Breast epithelium (tissue), 4 donors: Measurements from ENCODE around the gene LRP1. TPM values are rescaled to one million over a fixed set of nuclear protein-coding genes. Genes with fewer than 3 reads are reported as not detected.

Source experiments
- DNase-seq, 2 donors: peaks; one replicate each; pipeline ENCODE4 v3.0.0-alpha.2; 2019; ENCODE audit warnings: low spot score in 2 of 2
- H3K27ac ChIP-seq, 2 donors: fragments of 200-600 bp; sonication (generic) in 1 of 2; one replicate each; pipeline ENCODE4 v1.5.1; 2016 to 2019; ENCODE audit warnings: mild to moderate bottlenecking in 1 of 2
- H3K27me3 ChIP-seq, 2 donors: fragments of 200-600 bp; sonication (generic) in 1 of 2; one replicate each; pipeline versions ENCODE4 v1.5.1 to v1.6.0; 2017 to 2019; ENCODE audit warnings: control low read depth in 1 of 2, mild to moderate bottlenecking in 1 of 2
- H3K36me3 ChIP-seq: fragments of 200-600 bp; one replicate; pipeline ENCODE4 v1.5.1; 2019
- H3K4me1 ChIP-seq, 2 donors: fragments of 200-600 bp; sonication (generic); one replicate each; pipeline ENCODE4 v1.5.1; 2016 to 2019; ENCODE audit warnings: control low read depth in 1 of 2
- H3K4me3 ChIP-seq, 3 donors: fragments of 200-600 bp; sonication (generic); 1 replicate in 2 of 3; 2 replicates in 1 of 3; pipeline ENCODE4 v1.5.1; 2016 to 2019; ENCODE audit warnings: mild to moderate bottlenecking in 3 of 3, moderate library complexity in 2 of 3
- H3K9me3 ChIP-seq, 2 donors: fragments of 200-600 bp; sonication (generic) in 1 of 2; one replicate each; pipeline ENCODE4 v1.5.1; 2016 to 2019; ENCODE audit warnings: control low read depth in 1 of 2
- POLR2A ChIP-seq: fragments of 450-650 bp; IDR thresholded peaks from one replicate; pipeline ENCODE4 v1.6.1; 2016; ENCODE audit warnings: antibody characterized with exemption, mild to moderate bottlenecking, moderate library complexity
- POLR2AphosphoS5 ChIP-seq, 3 donors: sonication (generic); formaldehyde crosslinking; IDR thresholded peaks; one replicate each; pipeline ENCODE4 v1.6.1; 2017; ENCODE audit warnings: antibody characterized with exemption in 3 of 3
- intact Hi-C: fragments of 100-400 bp; cut with DNase I; formaldehyde crosslinking; loops from one replicate; pipeline ENCODE4 v1.15.1; 2023; ENCODE audit warnings: low total_unique reads
- total RNA-seq, 3 donors: library from RNA; depleted of rRNA; stranded (reverse); fragments of >200 nt; gene quantifications; one replicate each; pipeline ENCODE4 v1.1.0, GENCODE V29; 2016
- TF ChIP-seq, protein P1 (sequence below), 3 donors: fragments of 450-650 bp; IDR thresholded peaks; one replicate each; pipeline ENCODE4 v1.5.1; 2016 to 2017; ENCODE audit warnings: antibody characterized with exemption in 3 of 3, mild to moderate bottlenecking in 3 of 3, moderate library complexity in 3 of 3

LRP1 gene
- total RNA-seq, 3 donors from 2014 or later, result 102 to 894 (median 240) TPM

DNA sequence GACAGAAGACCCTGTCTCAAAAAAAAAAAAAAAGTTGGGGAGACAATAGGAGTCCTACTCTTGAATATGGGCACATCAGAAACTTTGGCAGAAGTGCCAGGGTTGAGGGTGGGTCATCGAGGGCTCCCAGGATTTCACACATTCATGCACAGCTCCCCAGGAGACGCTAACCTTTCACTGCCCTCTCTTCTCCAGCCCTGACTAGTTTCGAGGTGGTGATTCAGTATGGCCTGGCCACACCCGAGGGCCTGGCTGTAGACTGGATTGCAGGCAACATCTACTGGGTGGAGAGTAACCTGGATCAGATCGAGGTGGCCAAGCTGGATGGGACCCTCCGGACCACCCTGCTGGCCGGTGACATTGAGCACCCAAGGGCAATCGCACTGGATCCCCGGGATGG is 48.6 kb downstream of the LRP1 start:
- H3K36me3 ChIP-seq, result no peaks in the 10 kb centered on the region
- peak overlapping the region in 1 of 2 donors; percentile 38 for H3K27ac ChIP-seq
- TF ChIP-seq, protein P1, sequence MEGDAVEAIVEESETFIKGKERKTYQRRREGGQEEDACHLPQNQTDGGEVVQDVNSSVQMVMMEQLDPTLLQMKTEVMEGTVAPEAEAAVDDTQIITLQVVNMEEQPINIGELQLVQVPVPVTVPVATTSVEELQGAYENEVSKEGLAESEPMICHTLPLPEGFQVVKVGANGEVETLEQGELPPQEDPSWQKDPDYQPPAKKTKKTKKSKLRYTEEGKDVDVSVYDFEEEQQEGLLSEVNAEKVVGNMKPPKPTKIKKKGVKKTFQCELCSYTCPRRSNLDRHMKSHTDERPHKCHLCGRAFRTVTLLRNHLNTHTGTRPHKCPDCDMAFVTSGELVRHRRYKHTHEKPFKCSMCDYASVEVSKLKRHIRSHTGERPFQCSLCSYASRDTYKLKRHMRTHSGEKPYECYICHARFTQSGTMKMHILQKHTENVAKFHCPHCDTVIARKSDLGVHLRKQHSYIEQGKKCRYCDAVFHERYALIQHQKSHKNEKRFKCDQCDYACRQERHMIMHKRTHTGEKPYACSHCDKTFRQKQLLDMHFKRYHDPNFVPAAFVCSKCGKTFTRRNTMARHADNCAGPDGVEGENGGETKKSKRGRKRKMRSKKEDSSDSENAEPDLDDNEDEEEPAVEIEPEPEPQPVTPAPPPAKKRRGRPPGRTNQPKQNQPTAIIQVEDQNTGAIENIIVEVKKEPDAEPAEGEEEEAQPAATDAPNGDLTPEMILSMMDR (IDR thresholded peaks at IDR 0.05), result no peak
- TF ChIP-seq POLR2AphosphoS5 (IDR thresholded peaks at IDR 0.05) (no peak), POLR2A (no peak)
- H3K4me1 ChIP-seq, result no peaks in the 10 kb centered on the region
- H3K27me3 ChIP-seq, result no peaks in the 10 kb centered on the region
- DNase-seq, result no peak
- no peak overlapping the region for H3K4me3 ChIP-seq
- intact Hi-C loops, result loop anchor here (5.0 kb wide), 1 partner anchor 105 kb away; no protein-coding TSS in a partner anchor
- no peaks in the 10 kb centered on the region for H3K9me3 ChIP-seq

DNA sequence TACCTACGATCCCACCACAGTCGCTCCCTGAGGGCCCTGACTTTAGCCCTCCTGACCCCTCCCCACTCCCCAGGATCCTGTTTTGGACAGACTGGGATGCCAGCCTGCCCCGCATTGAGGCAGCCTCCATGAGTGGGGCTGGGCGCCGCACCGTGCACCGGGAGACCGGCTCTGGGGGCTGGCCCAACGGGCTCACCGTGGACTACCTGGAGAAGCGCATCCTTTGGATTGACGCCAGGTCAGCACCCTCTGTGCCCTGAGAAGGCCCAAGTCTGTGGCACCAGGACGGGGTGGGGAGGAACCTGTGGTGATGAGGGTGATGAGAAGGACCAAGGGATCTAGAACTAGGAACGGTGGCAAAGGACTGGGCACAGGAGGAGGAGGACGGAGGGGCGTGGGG is 49.1 kb downstream of the LRP1 start:
- Histone ChIP-seq H3K27ac (peak overlapping the region in 1 of 2 donors; percentile 38), H3K4me3 (no peak overlapping the region), H3K9me3 (no peaks in the 10 kb centered on the region), H3K4me1 (no peaks in the 10 kb centered on the region), H3K27me3 (no peaks in the 10 kb centered on the region), H3K36me3 (no peaks in the 10 kb centered on the region)
- intact Hi-C loops, result loop anchor here (5.0 kb wide), 1 partner anchor 105 kb away; no protein-coding TSS in a partner anchor
- DNase-seq, result no peak
- no peak for TF ChIP-seq POLR2AphosphoS5 (IDR thresholded peaks at IDR 0.05)
- no peak for TF ChIP-seq POLR2A
- TF ChIP-seq, protein P1 (IDR thresholded peaks at IDR 0.05), result no peak

GRCh38 chr12:57178213-57178612 is 49.9 kb downstream of the LRP1 start:
- Histone ChIP-seq H3K27ac (no peak overlapping the region), H3K4me3 (no peak overlapping the region), H3K4me1 (no peaks in the 10 kb centered on the region), H3K27me3 (no peaks in the 10 kb centered on the region), H3K36me3 (no peaks in the 10 kb centered on the region), H3K9me3 (no peaks in the 10 kb centered on the region)
- intact Hi-C loops, result loop anchor here (5.0 kb wide), 1 partner anchor 106 kb away; no protein-coding TSS in a partner anchor
- TF ChIP-seq, protein P1 (IDR thresholded peaks at IDR 0.05), result no peak
- TF ChIP-seq POLR2A (no peak), POLR2AphosphoS5 (IDR thresholded peaks at IDR 0.05) (no peak)
- no peak for DNase-seq

DNA sequence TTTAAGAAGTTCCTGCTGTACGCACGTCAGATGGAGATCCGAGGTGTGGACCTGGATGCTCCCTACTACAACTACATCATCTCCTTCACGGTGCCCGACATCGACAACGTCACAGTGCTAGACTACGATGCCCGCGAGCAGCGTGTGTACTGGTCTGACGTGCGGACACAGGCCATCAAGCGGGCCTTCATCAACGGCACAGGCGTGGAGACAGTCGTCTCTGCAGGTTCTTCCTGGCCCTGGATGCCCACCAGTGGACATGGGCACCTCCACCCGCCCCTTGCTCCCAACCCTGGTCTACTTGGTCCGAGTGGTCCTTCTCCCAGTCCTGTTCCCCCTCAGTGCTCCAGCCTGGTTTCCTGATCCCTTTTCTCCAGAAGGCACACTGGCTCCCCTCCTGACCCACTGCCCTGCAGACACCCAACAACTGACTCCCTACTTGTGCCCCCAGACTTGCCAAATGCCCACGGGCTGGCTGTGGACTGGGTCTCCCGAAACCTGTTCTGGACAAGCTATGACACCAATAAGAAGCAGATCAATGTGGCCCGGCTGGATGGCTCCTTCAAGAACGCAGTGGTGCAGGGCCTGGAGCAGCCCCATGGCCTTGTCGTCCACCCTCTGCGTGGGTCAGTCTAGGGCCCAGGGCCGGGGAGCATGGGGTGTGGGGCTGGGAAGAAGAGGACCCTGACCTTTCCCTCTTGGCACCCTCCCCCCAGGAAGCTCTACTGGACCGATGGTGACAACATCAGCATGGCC is 51.2 kb downstream of the LRP1 start:
- H3K4me3 ChIP-seq, result no peak overlapping the region
- intact Hi-C loops, result loop anchor here (5.0 kb wide), 2 partner anchors 107 to 907 kb away; no protein-coding TSS in a partner anchor
- no peak for DNase-seq
- TF ChIP-seq POLR2AphosphoS5 (IDR thresholded peaks at IDR 0.05), result no peak
- no peak for TF ChIP-seq POLR2A
- TF ChIP-seq, protein P1 (IDR thresholded peaks at IDR 0.05), result no peak
- H3K4me1 ChIP-seq, result no peaks in the 10 kb centered on the region
- H3K27ac ChIP-seq, result no peak overlapping the region
- H3K9me3 ChIP-seq, result no peaks in the 10 kb centered on the region
- H3K27me3 ChIP-seq, result no peaks in the 10 kb centered on the region
- H3K36me3 ChIP-seq, result no peaks in the 10 kb centered on the region

GRCh38 chr12:57180321-57180989 is 52.2 kb downstream of the LRP1 start:
- H3K4me3 ChIP-seq, result no peak overlapping the region
- H3K27ac ChIP-seq, result peak overlapping the region in 1 of 2 donors; percentile 43
- intact Hi-C loops, result loop anchor here (5.0 kb wide), 1 partner anchor 908 kb away; no protein-coding TSS in a partner anchor
- DNase-seq, result no peak
- H3K36me3 ChIP-seq, result no peaks in the 10 kb centered on the region
- no peaks in the 10 kb centered on the region for H3K9me3 ChIP-seq
- H3K27me3 ChIP-seq, result no peaks in the 10 kb centered on the region
- TF ChIP-seq POLR2A (no peak), POLR2AphosphoS5 (IDR thresholded peaks at IDR 0.05) (no peak)
- TF ChIP-seq, protein P1 (IDR thresholded peaks at IDR 0.05), result no peak
- H3K4me1 ChIP-seq, result no peaks in the 10 kb centered on the region
